Body of pancreas (tissue), 4 donors: ENCODE results near the gene ADAMTSL2. TPM values are rescaled to one million over a fixed set of nuclear protein-coding genes. Genes with fewer than 3 reads are reported as not detected.

Experiments used
- ATAC-seq: fragments of 150-250 bp; one replicate; pipeline ENCODE4 v1.9.1; 2016
- DNase-seq, 4 donors: peaks; one replicate each; pipeline ENCODE4 v3.0.0-alpha.2; 2019
- H3K27ac ChIP-seq, 4 donors: fragments of 200-600 bp; sonication (generic); 1 replicate in 3 of 4; 2 replicates in 1 of 4; pipeline versions ENCODE4 v1.5.1 to v1.6.1; 2016 to 2019; ENCODE audit warnings: mild to moderate bottlenecking in 1 of 4, mixed read lengths in 1 of 4, moderate library complexity in 1 of 4
- H3K27me3 ChIP-seq, 2 donors: fragments of 200-600 bp; sonication (generic); one replicate each; pipeline ENCODE4 v1.6.0; 2016; ENCODE audit warnings: mild to moderate bottlenecking in 1 of 2
- H3K36me3 ChIP-seq, 2 donors: fragments of 200-600 bp; sonication (generic); replicated peaks in 1 of 2; 2 replicates each; pipeline ENCODE4 v1.5.1; 2016; ENCODE audit warnings: low read depth in 2 of 2; ENCODE audit not compliant: insufficient read depth in 1 of 2
- H3K4me1 ChIP-seq: fragments of 200-600 bp; sonication (generic); one replicate; pipeline ENCODE4 v1.6.0; 2016
- H3K4me3 ChIP-seq, 2 donors: fragments of 200-600 bp; sonication (generic); 1 replicate in 1 of 2; 2 replicates in 1 of 2; pipeline ENCODE4 v1.5.1; 2016 to 2019
- H3K9me3 ChIP-seq, 3 donors: fragments of 200-600 bp; sonication (generic); 1 replicate in 2 of 3; 2 replicates in 1 of 3; pipeline ENCODE4 v1.5.1; 2016
- POLR2A ChIP-seq, 3 donors: fragments of 450-650 bp; IDR thresholded peaks; one replicate each; pipeline ENCODE4 v1.6.1; 2016; ENCODE audit warnings: antibody characterized with exemption in 3 of 3, mild to moderate bottlenecking in 2 of 3
- WGBS, 2 donors: methylation state at CpG; one replicate each; pipeline ENCODE4 v1.1.5; 2017; 5-methylcytosine and 5-hydroxymethylcytosine counted together
- intact Hi-C: fragments of 100-400 bp; cut with DNase I; formaldehyde crosslinking; loops from one replicate; pipeline ENCODE4 v1.15.1; 2023
- total RNA-seq, 2 donors: library from RNA; depleted of rRNA; stranded (reverse); fragments of >200 nt; gene quantifications; one replicate each; pipeline ENCODE4 v1.1.0, GENCODE V29; 2016
- TF ChIP-seq, protein P1 (sequence below), 7 experiments: fragments of 450-650 bp in 4 of 7; fragments of 200-600 bp in 3 of 7; sonication (generic) in 3 of 7; IDR thresholded peaks; one replicate each; pipeline ENCODE4 v1.5.1; 2016 to 2019; ENCODE audit warnings: antibody characterized with exemption in 7 of 7

Gene ADAMTSL2
- total RNA-seq, 2 donors from 2014 or later: 4.2 to 21.8 TPM

DNA sequence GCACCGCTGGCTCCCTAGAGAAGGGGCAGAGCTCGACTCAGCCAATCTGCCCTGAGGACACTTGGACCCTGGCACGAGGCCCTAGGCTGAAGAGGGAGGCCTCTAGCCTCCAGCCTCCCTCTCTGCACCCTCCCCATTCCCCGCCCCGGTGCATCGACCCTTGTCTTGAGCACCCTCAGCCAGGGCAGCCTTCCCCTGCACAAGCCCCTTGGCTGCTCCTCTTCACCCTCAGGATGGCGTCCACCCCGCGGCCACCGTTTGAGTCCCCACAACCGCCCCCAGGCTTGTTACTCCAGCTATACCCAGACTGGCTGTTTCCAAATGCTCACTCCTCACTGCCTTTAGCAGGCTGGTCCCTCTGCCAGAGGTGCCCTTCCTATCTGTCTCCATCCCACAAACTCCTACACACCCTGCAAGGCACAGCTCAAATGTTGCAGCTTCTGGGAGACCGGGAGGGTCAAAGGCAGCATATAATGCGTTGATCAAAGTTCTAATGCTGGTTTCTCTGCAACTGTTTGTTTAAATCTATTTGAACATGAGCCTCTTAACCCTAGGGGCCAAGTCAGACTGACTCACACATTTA lies 81.2 kb downstream of the ADAMTSL2 start:
- Histone ChIP-seq H3K4me1 (no peaks in the 10 kb centered on the region), H3K36me3 (no peaks in the 10 kb centered on the region), H3K27me3 (no peaks in the 10 kb centered on the region), H3K27ac (no peak overlapping the region), H3K4me3 (no peak overlapping the region), H3K9me3 (no peaks in the 10 kb centered on the region)
- intact Hi-C loops: no loop called here
- 73 to 79% methylated on average over 13 of the region's 13 CpGs for WGBS, 2 donors
- DNase-seq (no peak), ATAC-seq (no peak)
- TF ChIP-seq, protein P1, sequence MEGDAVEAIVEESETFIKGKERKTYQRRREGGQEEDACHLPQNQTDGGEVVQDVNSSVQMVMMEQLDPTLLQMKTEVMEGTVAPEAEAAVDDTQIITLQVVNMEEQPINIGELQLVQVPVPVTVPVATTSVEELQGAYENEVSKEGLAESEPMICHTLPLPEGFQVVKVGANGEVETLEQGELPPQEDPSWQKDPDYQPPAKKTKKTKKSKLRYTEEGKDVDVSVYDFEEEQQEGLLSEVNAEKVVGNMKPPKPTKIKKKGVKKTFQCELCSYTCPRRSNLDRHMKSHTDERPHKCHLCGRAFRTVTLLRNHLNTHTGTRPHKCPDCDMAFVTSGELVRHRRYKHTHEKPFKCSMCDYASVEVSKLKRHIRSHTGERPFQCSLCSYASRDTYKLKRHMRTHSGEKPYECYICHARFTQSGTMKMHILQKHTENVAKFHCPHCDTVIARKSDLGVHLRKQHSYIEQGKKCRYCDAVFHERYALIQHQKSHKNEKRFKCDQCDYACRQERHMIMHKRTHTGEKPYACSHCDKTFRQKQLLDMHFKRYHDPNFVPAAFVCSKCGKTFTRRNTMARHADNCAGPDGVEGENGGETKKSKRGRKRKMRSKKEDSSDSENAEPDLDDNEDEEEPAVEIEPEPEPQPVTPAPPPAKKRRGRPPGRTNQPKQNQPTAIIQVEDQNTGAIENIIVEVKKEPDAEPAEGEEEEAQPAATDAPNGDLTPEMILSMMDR (IDR thresholded peaks at IDR 0.05): no peak
- TF ChIP-seq POLR2A (IDR thresholded peaks at IDR 0.05): no peak

DNA sequence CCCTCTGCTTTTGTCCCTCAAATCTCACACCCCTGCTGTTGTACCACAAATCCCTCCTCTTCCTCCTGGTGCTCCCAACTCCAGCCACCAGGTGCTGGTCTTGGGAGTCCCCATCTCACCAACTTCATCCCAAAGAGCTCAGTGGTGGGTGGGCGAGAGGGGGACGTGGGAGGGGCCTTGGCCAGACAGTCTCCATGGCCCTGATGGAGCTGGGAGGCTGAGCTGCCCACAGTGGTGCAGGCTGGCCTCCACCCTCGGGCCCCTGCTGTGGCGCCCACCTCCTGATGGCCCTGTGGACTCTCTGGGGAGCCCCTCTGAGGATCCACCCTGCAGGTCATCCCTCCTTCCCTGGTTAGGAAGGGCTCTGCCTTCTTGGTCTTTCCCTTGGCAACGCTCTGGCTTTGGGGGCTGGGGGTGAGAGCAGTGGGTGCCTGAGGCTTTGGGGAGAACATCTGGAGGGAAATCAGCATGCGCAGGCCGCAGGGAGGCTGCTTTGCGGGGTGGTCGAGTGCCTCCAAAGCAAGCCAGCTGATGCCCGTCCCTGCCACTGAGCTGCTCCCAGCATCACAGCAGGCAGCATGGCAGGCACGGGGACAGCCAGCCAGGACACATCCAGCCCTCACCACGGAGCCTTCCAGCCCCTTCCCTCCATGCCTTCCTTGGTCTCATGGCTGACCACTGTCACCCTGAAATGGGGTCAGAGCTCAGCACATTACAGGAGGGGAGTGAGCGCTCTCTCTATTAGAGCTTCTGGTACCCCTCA lies 82.3 kb downstream of the ADAMTSL2 start:
- TF ChIP-seq, protein P1 (IDR thresholded peaks at IDR 0.05): no peak
- TF ChIP-seq POLR2A (IDR thresholded peaks at IDR 0.05): no peak
- DNase-seq: no peak
- no peaks in the 10 kb centered on the region for H3K27me3 ChIP-seq

DNA sequence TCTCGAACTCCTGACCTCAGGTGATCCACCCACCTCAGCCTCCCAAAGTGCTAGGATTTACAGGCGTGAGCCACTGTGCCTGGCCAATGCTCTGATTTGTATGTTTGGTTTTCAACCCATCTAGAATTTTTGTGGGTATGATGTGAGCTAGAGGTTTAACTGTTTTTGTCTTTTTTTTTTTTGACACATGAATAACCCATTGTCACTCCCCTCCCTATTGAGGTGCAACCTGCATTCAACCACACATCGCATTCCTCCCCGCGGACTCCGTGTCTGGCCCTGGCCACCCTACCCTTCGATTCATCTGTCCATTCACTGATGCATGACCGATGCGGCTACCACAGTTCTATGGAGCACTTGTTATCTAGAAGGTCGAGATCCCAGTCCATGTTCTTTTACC lies 84.2 kb downstream of the ADAMTSL2 start:
- WGBS, 2 donors: 69 to 83% methylated on average over 10 of the region's 10 CpGs
- H3K4me3 ChIP-seq: no peak overlapping the region
- H3K9me3 ChIP-seq: no peaks in the 10 kb centered on the region
- H3K36me3 ChIP-seq: no peaks in the 10 kb centered on the region
- no peak for ATAC-seq
- intact Hi-C loops: no loop called here
- no peak for DNase-seq
- no peak overlapping the region for H3K27ac ChIP-seq
- H3K4me1 ChIP-seq: no peaks in the 10 kb centered on the region
- H3K27me3 ChIP-seq: no peaks in the 10 kb centered on the region
- TF ChIP-seq, protein P1 (IDR thresholded peaks at IDR 0.05): no peak
- TF ChIP-seq POLR2A (IDR thresholded peaks at IDR 0.05): no peak

More for the DNA sequence above, 82.3 kb downstream of the ADAMTSL2 start:
- no peaks in the 10 kb centered on the region for H3K36me3 ChIP-seq
- H3K4me3 ChIP-seq: no peak overlapping the region
- no peaks in the 10 kb centered on the region for H3K4me1 ChIP-seq
- WGBS, 2 donors: 67% methylated on average over 6 to 13 of the region's 13 CpGs
- H3K27ac ChIP-seq: no peak overlapping the region
- ATAC-seq: no peak
- intact Hi-C loops: no loop called here
- no peaks in the 10 kb centered on the region for H3K9me3 ChIP-seq

DNA sequence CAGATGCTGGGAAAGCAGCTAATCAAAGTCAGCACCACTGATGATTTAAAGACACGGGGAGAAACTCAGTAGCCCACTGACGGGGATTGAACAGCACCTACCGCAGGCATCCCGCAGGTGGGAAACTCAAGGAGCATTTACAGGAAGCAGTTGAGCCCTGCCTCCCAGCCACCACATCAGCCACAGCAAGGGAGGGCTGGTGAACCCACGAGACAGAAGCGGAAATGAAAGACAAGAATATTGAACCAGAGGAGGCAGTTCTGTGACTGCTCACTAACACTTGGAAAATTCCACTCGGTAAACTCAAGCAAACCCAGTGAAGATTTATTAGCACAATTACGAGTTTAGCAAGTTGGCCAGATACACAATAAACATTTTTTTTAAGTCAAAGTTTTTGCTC lies 85.3 kb downstream of the ADAMTSL2 start:
- peak; percentile 63 for ATAC-seq
- no peak overlapping the region for H3K4me3 ChIP-seq
- 9 to 16% methylated on average over 8 of the region's 8 CpGs for WGBS, 2 donors
- TF ChIP-seq, protein P1 (IDR thresholded peaks at IDR 0.05): no peak
- no peak for TF ChIP-seq POLR2A (IDR thresholded peaks at IDR 0.05)
- no peaks in the 10 kb centered on the region for H3K9me3 ChIP-seq
- peak in 2 of 4 donors; percentile 13 to 26 for DNase-seq
- H3K36me3 ChIP-seq: no peaks in the 10 kb centered on the region
- intact Hi-C loops: no loop called here
- H3K4me1 ChIP-seq: no peaks in the 10 kb centered on the region
- H3K27ac ChIP-seq: no peak overlapping the region
- no peaks in the 10 kb centered on the region for H3K27me3 ChIP-seq
